Endodermal cell (in vitro differentiated cells): ENCODE results near the gene POLR1E. TPM values are rescaled to one million over a fixed set of nuclear protein-coding genes. Genes with fewer than 3 reads are reported as not detected.

Source experiments
- DNase-seq: peaks from one replicate; pipeline ENCODE4 v3.0.0-alpha.2; 2017
- H3K27ac ChIP-seq: 2 replicates; pipeline ENCODE4 v1.5.1; 2013; ENCODE audit warnings: mild to moderate bottlenecking, low read depth, low read length, moderate library complexity
- H3K27me3 ChIP-seq: 2 replicates; pipeline ENCODE4 v1.6.1; 2013; ENCODE audit warnings: mild to moderate bottlenecking, low read length, moderate library complexity; ENCODE audit not compliant: insufficient read depth, control insufficient read depth, poor library complexity, severe bottlenecking
- H3K36me3 ChIP-seq: 2 replicates; pipeline ENCODE4 v1.7.0; 2013; ENCODE audit warnings: mild to moderate bottlenecking, low read length, moderate library complexity; ENCODE audit not compliant: control insufficient read depth, insufficient read depth
- H3K4me1 ChIP-seq: one replicate; pipeline ENCODE4 v1.7.0; 2013; ENCODE audit warnings: low read length; ENCODE audit not compliant: control insufficient read depth, insufficient read depth
- H3K4me3 ChIP-seq: 2 replicates; pipeline ENCODE4 v1.5.1; 2013; ENCODE audit warnings: mild to moderate bottlenecking, low read length, moderate library complexity
- H3K9ac ChIP-seq: 2 replicates; pipeline ENCODE4 v1.6.1; 2013; ENCODE audit warnings: mild to moderate bottlenecking, low read length, moderate library complexity; ENCODE audit not compliant: poor library complexity, severe bottlenecking; ENCODE audit errors: extremely low read depth
- H3K9me3 ChIP-seq: 2 replicates; pipeline ENCODE4 v1.6.1; 2013; ENCODE audit warnings: mild to moderate bottlenecking, low read length, moderate library complexity; ENCODE audit not compliant: control insufficient read depth
- H3K27ac Mint-ChIP-seq: 2 replicates; pipeline ENCODE4 v1.8.0; 2020; ENCODE audit warnings: mixed read lengths
- H3K27me3 Mint-ChIP-seq: 2 replicates; pipeline ENCODE4 v1.8.0; 2021; ENCODE audit warnings: mild to moderate bottlenecking, mixed read lengths; ENCODE audit not compliant: insufficient read depth
- H3K36me3 Mint-ChIP-seq: 2 replicates; pipeline ENCODE4 v1.8.0; 2020; ENCODE audit warnings: low read depth, mixed read lengths
- H3K4me1 Mint-ChIP-seq: 2 replicates; pipeline ENCODE4 v1.8.0; 2020; ENCODE audit warnings: mixed read lengths
- H3K4me3 Mint-ChIP-seq: 2 replicates; pipeline ENCODE4 v1.8.0; 2020; ENCODE audit warnings: mild to moderate bottlenecking, moderate library complexity, mixed read lengths
- H3K9me3 Mint-ChIP-seq: 2 replicates; pipeline ENCODE4 v1.8.0; 2020; ENCODE audit warnings: mild to moderate bottlenecking, mixed read lengths
- WGBS, 2 experiments: methylation state at CpG; one replicate each; pipeline versions ENCODE4 v1.1.5 to v1.1.7; 2013; ENCODE audit warnings: missing lambda C conversion rate in 2 of 2, mixed read lengths in 1 of 2; ENCODE audit not compliant: insufficient coverage in 1 of 2, insufficient read length in 1 of 2; 5-methylcytosine and 5-hydroxymethylcytosine counted together
- total RNA-seq, 2 donors: library from RNA; stranded (reverse); fragmentation: NEBNext Ultra II Directional in 1 of 2; extraction: Animal tissue kit (Norgen Biotek cat#: 25700) in 1 of 2; gene quantifications; 2 replicates in 1 of 2; 3 replicates in 1 of 2; pipeline ENCODE4 v1.2.1, GENCODE V29; 2021
- TF ChIP-seq, protein P1 (sequence below): fragments of 200-600 bp; sonication (generic); conservative IDR thresholded peaks from 2 replicates; pipeline ENCODE4 v1.5.0; 2021; ENCODE audit warnings: antibody characterized with exemption, mild to moderate bottlenecking

The POLR1E gene
- total RNA-seq, 2 donors from 2014 or later: 23.5 to 25.2 TPM

DNA sequence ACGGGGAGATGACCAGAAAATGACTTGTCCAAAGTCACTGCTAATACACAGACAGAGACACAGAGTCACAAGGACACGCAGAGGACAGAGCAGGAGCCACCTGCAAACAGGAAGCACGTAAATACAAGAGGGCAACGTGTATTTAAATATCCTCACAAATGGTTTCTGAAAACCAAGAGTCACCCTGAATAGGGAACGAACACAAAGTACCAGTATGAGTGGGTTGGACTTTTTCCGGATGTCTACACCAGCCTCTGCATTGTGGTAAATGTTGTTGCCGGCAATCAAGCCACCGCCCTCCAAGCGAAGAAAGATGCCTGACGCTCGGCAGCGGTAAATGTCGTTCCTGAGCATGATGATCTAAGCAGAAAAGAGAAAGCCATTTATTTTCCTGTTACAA lies 46.0 kb downstream of the POLR1E start:
- H3K27ac ChIP-seq: no peak overlapping the region
- DNase-seq: no peak
- WGBS, 2 experiments: 95 to 98% methylated on average over 13 of the region's 13 CpGs

DNA sequence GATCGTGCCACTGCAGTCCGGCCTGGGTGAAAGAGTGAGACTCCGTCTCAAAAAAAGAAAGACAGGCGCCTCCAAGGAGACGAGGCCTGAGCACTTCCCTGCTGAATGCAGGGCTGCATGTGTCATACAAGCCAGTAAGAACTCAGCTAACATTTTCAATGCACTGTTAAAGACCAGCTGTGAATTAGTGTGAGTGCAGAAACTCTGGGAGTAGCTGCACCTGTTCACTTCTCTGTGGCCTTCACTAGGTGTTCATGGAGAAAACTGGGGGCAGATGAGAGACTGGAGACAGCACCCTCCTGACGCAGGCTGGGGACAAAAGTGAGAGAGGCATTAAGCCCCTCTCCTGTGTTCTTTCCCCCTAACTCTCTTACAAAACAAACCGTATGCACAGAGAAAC lies 48.7 kb downstream of the POLR1E start:
- H3K27ac ChIP-seq: no peak overlapping the region
- Mint-ChIP-seq H3K27ac (peak overlapping the region; percentile 72), H3K27me3 (no peaks in the 10 kb centered on the region), H3K36me3 (peaks cover 60% of the 10 kb centered on the region), H3K4me1 (peaks cover 8% of the 10 kb centered on the region), H3K4me3 (no peak overlapping the region), H3K9me3 (no peaks in the 10 kb centered on the region)
- DNase-seq: no peak
- H3K36me3 ChIP-seq: peaks cover 48% of the 10 kb centered on the region
- H3K4me1 ChIP-seq: no peaks in the 10 kb centered on the region
- H3K27me3 ChIP-seq: no peaks in the 10 kb centered on the region
- TF ChIP-seq, protein P1, sequence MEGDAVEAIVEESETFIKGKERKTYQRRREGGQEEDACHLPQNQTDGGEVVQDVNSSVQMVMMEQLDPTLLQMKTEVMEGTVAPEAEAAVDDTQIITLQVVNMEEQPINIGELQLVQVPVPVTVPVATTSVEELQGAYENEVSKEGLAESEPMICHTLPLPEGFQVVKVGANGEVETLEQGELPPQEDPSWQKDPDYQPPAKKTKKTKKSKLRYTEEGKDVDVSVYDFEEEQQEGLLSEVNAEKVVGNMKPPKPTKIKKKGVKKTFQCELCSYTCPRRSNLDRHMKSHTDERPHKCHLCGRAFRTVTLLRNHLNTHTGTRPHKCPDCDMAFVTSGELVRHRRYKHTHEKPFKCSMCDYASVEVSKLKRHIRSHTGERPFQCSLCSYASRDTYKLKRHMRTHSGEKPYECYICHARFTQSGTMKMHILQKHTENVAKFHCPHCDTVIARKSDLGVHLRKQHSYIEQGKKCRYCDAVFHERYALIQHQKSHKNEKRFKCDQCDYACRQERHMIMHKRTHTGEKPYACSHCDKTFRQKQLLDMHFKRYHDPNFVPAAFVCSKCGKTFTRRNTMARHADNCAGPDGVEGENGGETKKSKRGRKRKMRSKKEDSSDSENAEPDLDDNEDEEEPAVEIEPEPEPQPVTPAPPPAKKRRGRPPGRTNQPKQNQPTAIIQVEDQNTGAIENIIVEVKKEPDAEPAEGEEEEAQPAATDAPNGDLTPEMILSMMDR: no peak
- no peak overlapping the region for H3K9ac ChIP-seq
- 90% methylated on average over 5 to 7 of the region's 7 CpGs for WGBS, 2 experiments
- H3K4me3 ChIP-seq: no peak overlapping the region
- H3K9me3 ChIP-seq: no peaks in the 10 kb centered on the region

More for the DNA sequence above, 46.0 kb downstream of the POLR1E start:
- Mint-ChIP-seq H3K36me3 (peaks cover 60% of the 10 kb centered on the region), H3K4me1 (peaks cover 8% of the 10 kb centered on the region), H3K4me3 (no peak overlapping the region), H3K27me3 (no peaks in the 10 kb centered on the region), H3K9me3 (no peaks in the 10 kb centered on the region), H3K27ac (no peak overlapping the region)
- no peaks in the 10 kb centered on the region for H3K4me1 ChIP-seq
- TF ChIP-seq, protein P1: no peak
- H3K36me3 ChIP-seq: peaks cover 49% of the 10 kb centered on the region
- H3K9me3 ChIP-seq: no peaks in the 10 kb centered on the region
- no peak overlapping the region for H3K9ac ChIP-seq
- H3K27me3 ChIP-seq: no peaks in the 10 kb centered on the region
- no peak overlapping the region for H3K4me3 ChIP-seq

DNA sequence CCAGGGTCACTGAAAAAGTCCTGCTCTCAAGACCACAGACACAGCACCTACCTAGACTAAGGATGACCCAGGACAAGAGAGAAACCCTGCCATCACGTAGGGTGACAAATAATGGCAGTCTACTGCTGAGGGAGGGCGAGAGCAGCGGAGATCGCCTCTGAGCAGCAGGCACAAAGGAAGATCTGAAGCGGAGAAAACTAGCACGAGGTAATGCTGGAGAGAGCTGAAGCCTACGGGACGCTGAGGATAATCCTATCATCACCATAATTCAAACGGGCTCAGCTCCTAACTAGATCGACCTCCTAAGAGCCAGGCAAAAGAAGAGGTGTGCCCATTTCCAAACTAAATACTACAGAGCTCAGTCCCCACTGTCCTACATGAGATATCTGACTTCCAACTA lies 49.2 kb downstream of the POLR1E start:
- Histone ChIP-seq H3K4me3 (no peak overlapping the region), H3K36me3 (peaks cover 51% of the 10 kb centered on the region), H3K27ac (no peak overlapping the region), H3K27me3 (no peaks in the 10 kb centered on the region), H3K9me3 (no peaks in the 10 kb centered on the region), H3K4me1 (no peaks in the 10 kb centered on the region), H3K9ac (no peak overlapping the region)
- Mint-ChIP-seq H3K4me1 (peaks cover 8% of the 10 kb centered on the region), H3K27me3 (no peaks in the 10 kb centered on the region), H3K4me3 (no peak overlapping the region), H3K9me3 (no peaks in the 10 kb centered on the region), H3K36me3 (peaks cover 61% of the 10 kb centered on the region), H3K27ac (peak overlapping the region; percentile 72)
- WGBS, 2 experiments: 88 to 90% methylated on average over 5 to 10 of the region's 10 CpGs
- TF ChIP-seq, protein P1: no peak
- no peak for DNase-seq
